A549 (cell line): ENCODE measurements around the gene ALDH4A1.

ENCODE experiments used
- CHD4 ChIP-seq: fragments of 200-600 bp; sonication (generic); IDR thresholded peaks from 2 replicates; pipeline ENCODE4 v1.6.1; 2016; ENCODE audit warnings: antibody characterized with exemption, mild to moderate bottlenecking, borderline replicate concordance
- CTCF ChIP-seq: fragments of >200 bp; sonication (Bioruptor Twin); formaldehyde crosslinking; IDR thresholded peaks from 3 replicates; pipeline ENCODE4 v1.5.1; 2016
- MYC ChIP-seq: IDR thresholded peaks from 2 replicates; pipeline ENCODE4 v1.6.1; 2012; ENCODE audit warnings: mild to moderate bottlenecking, inconsistent platforms, low read length, improper control_type of control experiment, borderline replicate concordance
- REST ChIP-seq: fragments of 200-600 bp; sonication (generic); IDR thresholded peaks from 2 replicates; pipeline ENCODE4 v1.6.1; 2016; ENCODE audit warnings: antibody characterized with exemption, mild to moderate bottlenecking, moderate library complexity
- RFX5 ChIP-seq: fragments of 450-650 bp; IDR thresholded peaks from 2 replicates; pipeline ENCODE4 v1.7.1; 2014; ENCODE audit warnings: antibody characterized with exemption, mild to moderate bottlenecking, moderate library complexity
- TP53 ChIP-seq: fragments of 250-450 bp; sonication (Bioruptor Pico); IDR thresholded peaks from 2 replicates; pipeline ENCODE4 v1.5.0; 2021; ENCODE audit warnings: mild to moderate bottlenecking, moderate library complexity

- no peak for TF ChIP-seq CHD4
- TF ChIP-seq CTCF: no peak
- TF ChIP-seq REST: no peak
- TF ChIP-seq RFX5: no peak
- TF ChIP-seq TP53 (CRISPR knock-in tag): no peak
- no peak for TF ChIP-seq MYC
Measured at GRCh38 chr1:18882486-18882885, 19.9 kb downstream of the ALDH4A1 start.
